HFFc6 (cell line): ENCODE data around the gene NPAS4. TPM values are rescaled to one million over a fixed set of nuclear protein-coding genes. Genes with fewer than 3 reads are reported as not detected.
"Not testable (repeated sequence)": the region's sequence is repeated elsewhere in the genome, so short reads cannot be mapped to it uniquely, and the experiment has no call there.

Experiments
- DNase-seq: peaks from one replicate; pipeline ENCODE4 v3.0.0-alpha.2; 2018
- H3K27ac Mint-ChIP-seq: 2 replicates; pipeline ENCODE4 v1.8.0; 2020; ENCODE audit warnings: mild to moderate bottlenecking, mixed read lengths
- H3K27me3 Mint-ChIP-seq: 2 replicates; pipeline ENCODE4 v1.8.0; 2021; ENCODE audit warnings: mild to moderate bottlenecking, moderate library complexity, mixed read lengths; ENCODE audit not compliant: insufficient read depth
- H3K36me3 Mint-ChIP-seq: 2 replicates; pipeline ENCODE4 v1.8.0; 2021; ENCODE audit warnings: low read depth, mixed read lengths
- H3K4me1 Mint-ChIP-seq: 2 replicates; pipeline ENCODE4 v1.8.0; 2020; ENCODE audit warnings: low read depth, mixed read lengths
- H3K4me3 Mint-ChIP-seq: 2 replicates; pipeline ENCODE4 v1.8.0; 2020; ENCODE audit warnings: mild to moderate bottlenecking, moderate library complexity, mixed read lengths
- H3K9me3 Mint-ChIP-seq: 2 replicates; pipeline ENCODE4 v1.8.0; 2020; ENCODE audit warnings: mild to moderate bottlenecking, mixed read lengths
- total RNA-seq, 6 experiments: library from RNA; stranded (reverse); fragmentation: NEBNext Ultra II Directional; extraction: Animal tissue kit (Norgen Biotek cat#: 25700); gene quantifications; 2 replicates in 1 of 6; 3 replicates in 5 of 6; pipeline ENCODE4 v1.2.3, GENCODE V29; 2021
- TF ChIP-seq, protein P1 (sequence below): fragments of 200-600 bp; sonication (generic); IDR thresholded peaks from 2 replicates; pipeline ENCODE4 v1.5.0; 2021; ENCODE audit warnings: antibody characterized with exemption, mild to moderate bottlenecking

Gene NPAS4
- total RNA-seq, 6 experiments from 2014 or later: 0.14 to 0.36 (median 0.35) TPM; not detected in 3

- Mint-ChIP-seq H3K27me3 (no peaks in the 10 kb centered on the region; the same call in 1 of the 2 replicates), H3K27ac (no peak overlapping the region), H3K36me3 (0 out of 2 replicates have a peak, but pooled peaks cover 5% of the 10 kb centered on the region), H3K4me3 (no peak overlapping the region), H3K9me3 (no peaks in the 10 kb centered on the region), H3K4me1 (peaks cover 6% of the 10 kb centered on the region; the same call in 1 of the 2 replicates)
- TF ChIP-seq, protein P1, sequence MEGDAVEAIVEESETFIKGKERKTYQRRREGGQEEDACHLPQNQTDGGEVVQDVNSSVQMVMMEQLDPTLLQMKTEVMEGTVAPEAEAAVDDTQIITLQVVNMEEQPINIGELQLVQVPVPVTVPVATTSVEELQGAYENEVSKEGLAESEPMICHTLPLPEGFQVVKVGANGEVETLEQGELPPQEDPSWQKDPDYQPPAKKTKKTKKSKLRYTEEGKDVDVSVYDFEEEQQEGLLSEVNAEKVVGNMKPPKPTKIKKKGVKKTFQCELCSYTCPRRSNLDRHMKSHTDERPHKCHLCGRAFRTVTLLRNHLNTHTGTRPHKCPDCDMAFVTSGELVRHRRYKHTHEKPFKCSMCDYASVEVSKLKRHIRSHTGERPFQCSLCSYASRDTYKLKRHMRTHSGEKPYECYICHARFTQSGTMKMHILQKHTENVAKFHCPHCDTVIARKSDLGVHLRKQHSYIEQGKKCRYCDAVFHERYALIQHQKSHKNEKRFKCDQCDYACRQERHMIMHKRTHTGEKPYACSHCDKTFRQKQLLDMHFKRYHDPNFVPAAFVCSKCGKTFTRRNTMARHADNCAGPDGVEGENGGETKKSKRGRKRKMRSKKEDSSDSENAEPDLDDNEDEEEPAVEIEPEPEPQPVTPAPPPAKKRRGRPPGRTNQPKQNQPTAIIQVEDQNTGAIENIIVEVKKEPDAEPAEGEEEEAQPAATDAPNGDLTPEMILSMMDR: peak; percentile 96
- peak; percentile 43 for DNase-seq
Observed at GRCh38 chr11:66429983-66430602, 9.3 kb downstream of the NPAS4 start.

DNA sequence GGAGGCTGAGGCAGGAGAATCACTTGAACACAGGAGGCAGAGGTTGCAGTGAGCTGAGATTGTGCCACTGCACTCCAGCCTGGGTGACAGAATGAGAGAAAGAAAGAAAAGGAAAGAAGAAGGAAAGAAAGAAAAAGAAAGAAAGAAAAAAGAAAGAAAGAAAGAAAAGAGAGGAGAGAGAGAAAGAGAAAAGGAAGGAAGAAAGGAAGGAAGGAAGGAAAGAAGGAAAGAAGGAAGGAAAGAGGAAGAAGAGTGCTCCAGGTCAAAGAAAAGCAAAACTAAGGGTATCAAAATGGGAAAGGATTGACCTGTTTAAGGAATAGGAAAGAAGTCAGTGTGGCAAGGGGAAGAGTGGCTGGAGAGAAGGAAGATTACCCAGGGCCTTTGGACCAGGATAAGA is 10.5 kb downstream of the NPAS4 start:
- not testable (repeated sequence) for H3K9me3 Mint-ChIP-seq, H3K27ac Mint-ChIP-seq, H3K4me1 Mint-ChIP-seq, H3K4me3 Mint-ChIP-seq, H3K27me3 Mint-ChIP-seq, DNase-seq
- H3K36me3 Mint-ChIP-seq: peaks cover 13% of the 10 kb centered on the region; the same call in 1 of the 2 replicates

- DNase-seq, H3K9me3 Mint-ChIP-seq, H3K27ac Mint-ChIP-seq, H3K4me1 Mint-ChIP-seq, H3K4me3 Mint-ChIP-seq, H3K27me3 Mint-ChIP-seq: not testable (repeated sequence)
- peaks cover 19% of the 10 kb centered on the region; the same call in 1 of the 2 replicates for H3K36me3 Mint-ChIP-seq
Observed at GRCh38 chr11:66431871-66432329, 11.1 kb downstream of the NPAS4 start.

GRCh38 chr11:66432597-66432996 is 11.8 kb downstream of the NPAS4 start:
- Mint-ChIP-seq H3K4me1 (peaks cover 16% of the 10 kb centered on the region), H3K27ac (no peak overlapping the region), H3K27me3 (no peaks in the 10 kb centered on the region; the same call in 1 of the 2 replicates), H3K9me3 (no peaks in the 10 kb centered on the region), H3K36me3 (peaks cover 20% of the 10 kb centered on the region; the same call in 1 of the 2 replicates), H3K4me3 (no peak overlapping the region)
- TF ChIP-seq, protein P1: no peak
- no peak for DNase-seq

DNA sequence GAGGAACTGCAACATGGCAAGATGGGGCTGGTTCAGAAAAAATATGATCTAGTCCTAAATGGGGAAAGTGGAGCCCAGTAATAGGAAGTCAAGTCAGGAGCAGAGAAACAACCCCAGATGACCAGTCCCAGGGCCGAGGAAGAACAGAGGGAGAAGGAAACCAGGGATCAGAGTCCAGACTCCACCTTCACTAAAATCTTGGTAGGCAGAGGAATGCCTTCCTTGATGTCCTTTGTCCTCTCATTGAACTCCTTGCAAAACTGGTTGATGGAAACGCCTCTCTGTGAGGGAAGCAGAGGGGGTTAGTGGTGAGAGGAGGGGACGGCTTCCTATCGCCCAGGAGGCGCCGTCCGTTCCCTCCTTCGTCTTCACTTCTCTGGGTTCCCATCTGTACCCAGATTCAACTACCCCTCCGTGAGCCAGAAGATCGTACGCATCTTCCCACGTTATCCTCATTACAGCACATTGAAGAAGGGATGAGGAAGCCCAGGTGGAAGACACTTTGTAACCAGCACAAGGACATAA is 17.2 kb downstream of the NPAS4 start:
- peaks cover under 1% of the 10 kb centered on the region; the same call in 1 of the 2 replicates for H3K9me3 Mint-ChIP-seq
- H3K27me3 Mint-ChIP-seq: peaks cover 4% of the 10 kb centered on the region; the same call in 1 of the 2 replicates
- peaks cover 21% of the 10 kb centered on the region for H3K4me1 Mint-ChIP-seq

DNA sequence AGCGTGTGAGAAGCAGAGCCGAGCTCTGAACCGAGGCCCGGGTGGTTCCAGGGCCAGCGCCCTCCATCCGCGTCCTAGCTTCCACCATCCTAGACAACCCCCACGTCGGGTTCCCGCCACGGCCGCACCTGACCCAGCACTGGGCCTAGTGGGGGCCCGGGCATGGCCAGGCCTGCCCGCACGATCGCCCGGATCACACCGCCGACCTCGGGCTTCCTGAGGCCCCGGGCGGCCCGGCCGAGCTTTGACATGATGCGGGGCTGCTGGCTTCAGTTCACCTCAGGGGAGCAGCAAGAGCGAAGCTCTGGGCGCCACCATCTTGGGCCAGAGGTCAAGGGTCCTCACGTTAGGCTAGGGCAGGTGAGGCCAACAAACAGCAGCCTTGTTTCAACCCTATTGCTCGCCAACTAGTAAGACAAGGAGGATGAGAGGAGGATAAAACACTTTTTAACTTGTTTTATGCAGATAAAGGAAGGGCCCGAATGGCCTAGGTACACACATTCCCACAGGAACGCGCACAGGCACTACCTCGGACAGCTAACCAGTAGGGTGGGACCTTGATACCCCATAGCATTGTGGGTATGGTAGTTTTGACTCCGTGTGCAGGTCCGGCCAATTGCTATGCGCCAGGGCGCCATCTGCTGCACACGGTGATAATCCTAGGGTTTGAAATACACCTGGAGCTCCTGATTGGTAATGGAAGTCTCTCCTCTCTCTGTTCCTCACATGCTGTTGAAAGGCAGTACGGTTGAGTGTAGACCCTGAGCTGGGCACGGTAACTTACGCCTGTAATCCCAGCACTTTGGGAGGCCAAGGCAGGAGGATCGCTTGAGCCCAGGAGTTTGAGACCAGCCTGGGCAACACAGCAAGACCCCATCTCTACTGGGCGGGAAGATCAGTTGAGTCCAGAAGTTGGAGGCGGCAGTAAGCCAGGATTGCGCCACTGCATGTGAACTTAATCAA is 17.9 kb downstream of the NPAS4 start, which contains the start of gene MRPL11:
Gene MRPL11, minus strand, starts transcription at position 345 of the 963 bp plus-strand sequence. Its CDS starts 94 bp downstream, at position 251.
- Mint-ChIP-seq H3K36me3 (peaks cover 22% of the 10 kb centered on the region; the same call in 1 of the 2 replicates), H3K27ac (peak within 1 kb of the TSS; percentile 97), H3K4me3 (peak within 1 kb of the TSS; percentile 94), H3K9me3 (peaks cover 6% of the 10 kb centered on the region; the same call in 1 of the 2 replicates), H3K4me1 (peaks cover 29% of the 10 kb centered on the region), H3K27me3 (peaks cover 4% of the 10 kb centered on the region; the same call in 1 of the 2 replicates)
- TF ChIP-seq, protein P1: peak; percentile 77
- DNase-seq: peak; percentile 89

More for the DNA sequence above, 17.2 kb downstream of the NPAS4 start:
- H3K27ac Mint-ChIP-seq: peak overlapping the region; percentile 97
- no peak for DNase-seq
- TF ChIP-seq, protein P1: no peak
- H3K4me3 Mint-ChIP-seq: peak overlapping the region; percentile 94
- H3K36me3 Mint-ChIP-seq: peaks cover 19% of the 10 kb centered on the region; the same call in 1 of the 2 replicates

DNA sequence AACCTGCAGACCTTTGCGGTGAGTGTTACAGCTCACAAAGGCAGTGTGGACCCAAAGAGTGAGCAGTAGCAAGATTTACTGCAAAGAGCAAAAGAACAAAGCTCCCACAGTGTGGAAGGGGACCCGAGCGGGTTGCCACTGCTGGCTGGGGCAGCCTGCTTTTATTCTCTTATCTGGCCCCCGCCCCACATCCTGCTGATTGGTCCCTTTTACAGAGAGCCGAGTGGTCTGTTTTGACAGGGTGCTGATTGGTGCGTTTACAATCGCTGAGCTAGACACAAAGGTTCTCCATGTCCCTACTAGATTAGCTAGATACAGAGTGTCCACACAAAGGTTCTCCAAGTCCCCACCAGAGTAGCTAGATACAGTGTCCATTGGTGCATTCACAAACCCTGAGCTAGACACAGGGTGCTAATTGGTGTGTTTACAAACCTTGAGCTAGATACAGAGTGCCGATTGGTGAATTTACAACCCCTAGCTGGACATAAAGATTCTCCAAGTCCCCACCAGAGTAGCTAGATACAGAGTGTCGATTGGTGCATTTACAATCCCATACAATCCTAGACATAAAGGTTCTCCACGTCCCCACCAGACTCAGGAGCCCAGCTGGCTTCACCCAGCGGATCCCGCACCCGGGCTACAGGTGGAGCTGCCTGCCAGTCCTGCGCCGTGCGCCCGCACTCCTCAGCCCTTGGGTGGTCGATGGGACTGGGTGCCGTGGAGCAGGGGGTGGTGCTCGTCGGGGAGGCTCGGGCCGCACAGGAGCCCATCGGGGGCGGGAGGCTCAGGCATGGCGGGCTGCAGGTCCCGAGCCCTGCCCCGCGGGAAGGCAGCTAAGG is 19.5 kb downstream of the NPAS4 start:
- H3K27me3 Mint-ChIP-seq, H3K27ac Mint-ChIP-seq, H3K9me3 Mint-ChIP-seq, DNase-seq, H3K4me3 Mint-ChIP-seq: not testable (repeated sequence)
- peaks cover 19% of the 10 kb centered on the region; the same call in 1 of the 2 replicates for H3K36me3 Mint-ChIP-seq
- peaks cover 40% of the 10 kb centered on the region for H3K4me1 Mint-ChIP-seq

DNA sequence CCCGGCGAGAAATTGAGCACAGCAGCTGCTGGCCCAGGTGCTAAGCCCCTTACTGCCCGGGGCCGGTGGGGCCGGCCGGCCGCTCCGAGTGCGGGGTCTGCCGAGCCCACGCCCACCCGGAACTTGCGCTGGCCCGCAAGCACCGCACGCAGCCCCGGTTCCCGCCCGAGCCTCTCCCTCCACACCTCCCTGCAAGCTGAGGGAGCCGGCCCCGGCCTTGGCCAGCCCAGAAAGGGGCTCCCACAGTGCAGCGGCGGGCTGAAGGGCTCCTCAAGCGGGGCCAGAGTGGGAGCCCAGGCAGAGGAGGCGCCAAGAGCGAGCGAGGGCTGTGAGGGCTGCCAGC is 20.1 kb downstream of the NPAS4 start:
- H3K9me3 Mint-ChIP-seq, H3K27ac Mint-ChIP-seq, DNase-seq, H3K4me3 Mint-ChIP-seq: not testable (repeated sequence)
- H3K27me3 Mint-ChIP-seq: peaks cover 11% of the 10 kb centered on the region
- H3K4me1 Mint-ChIP-seq: peaks cover 40% of the 10 kb centered on the region
- H3K36me3 Mint-ChIP-seq: peaks cover 14% of the 10 kb centered on the region; the same call in 1 of the 2 replicates
